GM12878 (cell line): Measurements from ENCODE around the gene FDX2.
"Not testable (repeated sequence)": the region's sequence is repeated elsewhere in the genome, so short reads cannot be mapped to it uniquely, and the experiment has no call there.

Source experiments
- CEBPB ChIP-seq, 2 experiments: fragments of 150-350 bp in 1 of 2; IDR thresholded peaks; 2 replicates each; pipeline ENCODE4 v1.6.1; 2012 to 2014; ENCODE audit warnings: low read depth in 2 of 2, low read length in 2 of 2, borderline replicate concordance in 1 of 2, inconsistent platforms in 1 of 2
- POLR2A ChIP-seq: IDR thresholded peaks from 2 replicates; pipeline ENCODE4 v1.6.1; 2011; ENCODE audit warnings: low read depth, mild to moderate bottlenecking, low read length
- SMC3 ChIP-seq: IDR thresholded peaks from 2 replicates; pipeline ENCODE4 v1.6.1; 2011; ENCODE audit warnings: low read length, improper control_type of control experiment, borderline replicate concordance
- SP1 ChIP-seq: IDR thresholded peaks from one replicate; pipeline ENCODE4 v1.6.1; 2011; ENCODE audit warnings: low read depth, low read length
- ZNF622 ChIP-seq: fragments of 450-650 bp; IDR thresholded peaks from 2 replicates; pipeline ENCODE4 v1.6.1; 2017; ENCODE audit warnings: mild to moderate bottlenecking, inconsistent platforms
- TF ChIP-seq, protein P1 (sequence below): IDR thresholded peaks from 2 replicates; pipeline ENCODE4 v1.6.1; 2012; ENCODE audit warnings: mild to moderate bottlenecking, low read depth, low read length
- TF ChIP-seq, protein P2 (sequence below), 3 experiments: IDR thresholded peaks in 2 of 3; conservative IDR thresholded peaks in 1 of 3; 2 replicates each; pipeline ENCODE4 v1.5.1; 2011; ENCODE audit warnings: low read depth in 3 of 3, low read length in 3 of 3, mild to moderate bottlenecking in 3 of 3, control low read depth in 2 of 3, moderate library complexity in 2 of 3, inconsistent platforms in 1 of 3, mixed read lengths in 1 of 3; ENCODE audit not compliant: control insufficient read depth in 2 of 3, insufficient read depth in 1 of 3; ENCODE audit errors: extremely low read depth in 1 of 3
- TF ChIP-seq, protein P3 (sequence below): IDR thresholded peaks from 2 replicates; pipeline ENCODE4 v1.6.1; 2011; ENCODE audit warnings: low read depth, low read length, improper control_type of control experiment, borderline replicate concordance

DNA sequence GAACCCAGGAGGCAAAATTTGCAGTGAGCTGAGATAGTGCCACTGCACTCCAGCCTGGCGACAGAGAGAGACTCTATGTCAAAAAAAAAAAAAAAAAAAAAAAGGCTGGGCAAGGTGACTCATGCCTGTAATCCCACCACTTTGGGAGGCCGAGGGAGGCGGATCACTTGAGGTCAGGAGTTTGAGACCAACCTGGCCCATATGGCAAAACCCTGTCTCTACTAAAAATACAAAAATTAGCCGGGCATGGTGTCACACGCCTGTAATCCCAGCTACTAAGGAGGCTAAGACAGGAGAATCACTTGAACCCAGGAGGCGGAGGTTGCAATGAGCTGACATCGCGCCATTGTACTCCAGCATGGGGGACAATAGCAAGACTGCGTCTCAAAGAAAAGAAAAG lies 20.9 kb upstream of the FDX2 start:
- TF ChIP-seq, protein P1, sequence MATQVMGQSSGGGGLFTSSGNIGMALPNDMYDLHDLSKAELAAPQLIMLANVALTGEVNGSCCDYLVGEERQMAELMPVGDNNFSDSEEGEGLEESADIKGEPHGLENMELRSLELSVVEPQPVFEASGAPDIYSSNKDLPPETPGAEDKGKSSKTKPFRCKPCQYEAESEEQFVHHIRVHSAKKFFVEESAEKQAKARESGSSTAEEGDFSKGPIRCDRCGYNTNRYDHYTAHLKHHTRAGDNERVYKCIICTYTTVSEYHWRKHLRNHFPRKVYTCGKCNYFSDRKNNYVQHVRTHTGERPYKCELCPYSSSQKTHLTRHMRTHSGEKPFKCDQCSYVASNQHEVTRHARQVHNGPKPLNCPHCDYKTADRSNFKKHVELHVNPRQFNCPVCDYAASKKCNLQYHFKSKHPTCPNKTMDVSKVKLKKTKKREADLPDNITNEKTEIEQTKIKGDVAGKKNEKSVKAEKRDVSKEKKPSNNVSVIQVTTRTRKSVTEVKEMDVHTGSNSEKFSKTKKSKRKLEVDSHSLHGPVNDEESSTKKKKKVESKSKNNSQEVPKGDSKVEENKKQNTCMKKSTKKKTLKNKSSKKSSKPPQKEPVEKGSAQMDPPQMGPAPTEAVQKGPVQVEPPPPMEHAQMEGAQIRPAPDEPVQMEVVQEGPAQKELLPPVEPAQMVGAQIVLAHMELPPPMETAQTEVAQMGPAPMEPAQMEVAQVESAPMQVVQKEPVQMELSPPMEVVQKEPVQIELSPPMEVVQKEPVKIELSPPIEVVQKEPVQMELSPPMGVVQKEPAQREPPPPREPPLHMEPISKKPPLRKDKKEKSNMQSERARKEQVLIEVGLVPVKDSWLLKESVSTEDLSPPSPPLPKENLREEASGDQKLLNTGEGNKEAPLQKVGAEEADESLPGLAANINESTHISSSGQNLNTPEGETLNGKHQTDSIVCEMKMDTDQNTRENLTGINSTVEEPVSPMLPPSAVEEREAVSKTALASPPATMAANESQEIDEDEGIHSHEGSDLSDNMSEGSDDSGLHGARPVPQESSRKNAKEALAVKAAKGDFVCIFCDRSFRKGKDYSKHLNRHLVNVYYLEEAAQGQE, result not testable (repeated sequence)
- TF ChIP-seq, protein P2, sequence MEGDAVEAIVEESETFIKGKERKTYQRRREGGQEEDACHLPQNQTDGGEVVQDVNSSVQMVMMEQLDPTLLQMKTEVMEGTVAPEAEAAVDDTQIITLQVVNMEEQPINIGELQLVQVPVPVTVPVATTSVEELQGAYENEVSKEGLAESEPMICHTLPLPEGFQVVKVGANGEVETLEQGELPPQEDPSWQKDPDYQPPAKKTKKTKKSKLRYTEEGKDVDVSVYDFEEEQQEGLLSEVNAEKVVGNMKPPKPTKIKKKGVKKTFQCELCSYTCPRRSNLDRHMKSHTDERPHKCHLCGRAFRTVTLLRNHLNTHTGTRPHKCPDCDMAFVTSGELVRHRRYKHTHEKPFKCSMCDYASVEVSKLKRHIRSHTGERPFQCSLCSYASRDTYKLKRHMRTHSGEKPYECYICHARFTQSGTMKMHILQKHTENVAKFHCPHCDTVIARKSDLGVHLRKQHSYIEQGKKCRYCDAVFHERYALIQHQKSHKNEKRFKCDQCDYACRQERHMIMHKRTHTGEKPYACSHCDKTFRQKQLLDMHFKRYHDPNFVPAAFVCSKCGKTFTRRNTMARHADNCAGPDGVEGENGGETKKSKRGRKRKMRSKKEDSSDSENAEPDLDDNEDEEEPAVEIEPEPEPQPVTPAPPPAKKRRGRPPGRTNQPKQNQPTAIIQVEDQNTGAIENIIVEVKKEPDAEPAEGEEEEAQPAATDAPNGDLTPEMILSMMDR (IDR thresholded peaks at IDR 0.05 in 2 of 3, conservative IDR thresholded peaks at IDR 0.05 in 1 of 3; ENCODE audit: control insufficient read depth in 2 of 3, extremely low read depth in 1 of 3, insufficient read depth in 1 of 3, low read depth in 3 of 3, low read length in 3 of 3), result not testable (repeated sequence)
- not testable (repeated sequence) for TF ChIP-seq ZNF622; POLR2A; CEBPB (IDR thresholded peaks at IDR 0.05; ENCODE audit: borderline replicate concordance in 1 of 2, low read depth in 2 of 2, low read length in 2 of 2); SMC3; SP1
- TF ChIP-seq, protein P3, sequence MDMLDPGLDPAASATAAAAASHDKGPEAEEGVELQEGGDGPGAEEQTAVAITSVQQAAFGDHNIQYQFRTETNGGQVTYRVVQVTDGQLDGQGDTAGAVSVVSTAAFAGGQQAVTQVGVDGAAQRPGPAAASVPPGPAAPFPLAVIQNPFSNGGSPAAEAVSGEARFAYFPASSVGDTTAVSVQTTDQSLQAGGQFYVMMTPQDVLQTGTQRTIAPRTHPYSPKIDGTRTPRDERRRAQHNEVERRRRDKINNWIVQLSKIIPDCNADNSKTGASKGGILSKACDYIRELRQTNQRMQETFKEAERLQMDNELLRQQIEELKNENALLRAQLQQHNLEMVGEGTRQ, result not testable (repeated sequence)
